CD14-positive monocyte (primary cell): ENCODE measurements around the gene REN. TPM values are rescaled to one million over a fixed set of nuclear protein-coding genes. Genes with fewer than 3 reads are reported as not detected.

Experiments
- DNase-seq, 3 donors: peaks; one replicate each; pipeline ENCODE4 v3.0.0-alpha.2; 2011 to 2022
- H2AFZ ChIP-seq: 2 replicates; pipeline ENCODE4 v1.6.0; 2012; ENCODE audit warnings: mild to moderate bottlenecking, low read depth, low read length, inconsistent platforms; ENCODE audit not compliant: insufficient read depth, poor library complexity, severe bottlenecking
- H3K27ac ChIP-seq, 2 donors: 1 replicate in 1 of 2; 2 replicates in 1 of 2; pipeline ENCODE4 v1.5.1; 2012 to 2013; ENCODE audit warnings: low read length in 2 of 2, control low read depth in 1 of 2, inconsistent platforms in 1 of 2, low read depth in 1 of 2, mild to moderate bottlenecking in 1 of 2
- H3K27me3 ChIP-seq, 2 donors: one replicate each; pipeline versions ENCODE4 v1.6.0 to v1.6.1; 2011 to 2013; ENCODE audit warnings: low read length in 2 of 2; ENCODE audit not compliant: control insufficient read depth in 2 of 2, insufficient read depth in 2 of 2
- H3K36me3 ChIP-seq, 2 donors: replicated peaks in 1 of 2; 1 replicate in 1 of 2; 2 replicates in 1 of 2; pipeline versions ENCODE4 v1.5.1 to v1.6.1; 2012 to 2013; ENCODE audit warnings: low read length in 2 of 2, control low read depth in 1 of 2, inconsistent platforms in 1 of 2, mild to moderate bottlenecking in 1 of 2; ENCODE audit not compliant: insufficient read depth in 2 of 2, control insufficient read depth in 1 of 2
- H3K4me1 ChIP-seq, 2 donors: 1 replicate in 1 of 2; 2 replicates in 1 of 2; pipeline versions ENCODE4 v1.5.1 to v1.6.1; 2012 to 2013; ENCODE audit warnings: low read length in 2 of 2, control low read depth in 1 of 2, inconsistent platforms in 1 of 2, mild to moderate bottlenecking in 1 of 2, moderate library complexity in 1 of 2; ENCODE audit not compliant: insufficient read depth in 2 of 2, control insufficient read depth in 1 of 2
- H3K4me2 ChIP-seq: replicated peaks from 2 replicates; pipeline ENCODE3; 2012; ENCODE audit warnings: low read length, moderate library complexity, mild to moderate bottlenecking; ENCODE audit not compliant: poor library complexity, severe bottlenecking; ENCODE audit errors: extremely low read depth
- H3K4me3 ChIP-seq, 3 experiments: fragments of 200-600 bp in 1 of 3; sonication (generic) in 1 of 3; replicated peaks in 1 of 3; 1 replicate in 2 of 3; 2 replicates in 1 of 3; pipeline ENCODE4 v1.5.1; 2011 to 2013; ENCODE audit warnings: low read length in 3 of 3, mild to moderate bottlenecking in 3 of 3, control low read depth in 2 of 3, low read depth in 2 of 3, inconsistent platforms in 1 of 3, moderate library complexity in 1 of 3
- H3K79me2 ChIP-seq: 2 replicates; pipeline ENCODE4 v1.6.0; 2012; ENCODE audit warnings: mild to moderate bottlenecking, control low read depth, inconsistent platforms, low read length, moderate library complexity; ENCODE audit not compliant: insufficient read depth
- H3K9ac ChIP-seq: 2 replicates; pipeline ENCODE4 v1.6.0; 2017; ENCODE audit warnings: low read length, mild to moderate bottlenecking; ENCODE audit not compliant: insufficient read depth, poor library complexity, severe bottlenecking
- H3K9me3 ChIP-seq, 2 donors: replicated peaks in 1 of 2; 1 replicate in 1 of 2; 2 replicates in 1 of 2; pipeline versions ENCODE4 v1.5.1 to v1.6.1; 2012 to 2013; ENCODE audit warnings: low read length in 2 of 2, control low read depth in 1 of 2; ENCODE audit not compliant: control insufficient read depth in 1 of 2, insufficient read depth in 1 of 2
- H4K20me1 ChIP-seq: 2 replicates; pipeline ENCODE4 v1.6.0; 2012; ENCODE audit warnings: mild to moderate bottlenecking, low read length, control low read depth, moderate library complexity; ENCODE audit not compliant: insufficient read depth
- H3K27ac Mint-ChIP-seq, 7 donors: one replicate each; pipeline ENCODE4 v1.8.0; 2020; ENCODE audit warnings: mild to moderate bottlenecking in 7 of 7, mixed read lengths in 7 of 7, moderate library complexity in 6 of 7, inconsistent platforms in 2 of 7
- H3K27me3 Mint-ChIP-seq, 3 donors: one replicate each; pipeline ENCODE4 v1.8.0; 2021 to 2022; ENCODE audit warnings: low read depth in 3 of 3, mild to moderate bottlenecking in 3 of 3, mixed read lengths in 3 of 3, moderate library complexity in 3 of 3, inconsistent platforms in 1 of 3
- H3K36me3 Mint-ChIP-seq, 2 donors: one replicate each; pipeline ENCODE4 v1.8.0; 2020; ENCODE audit warnings: mixed read lengths in 2 of 2, inconsistent platforms in 1 of 2, mild to moderate bottlenecking in 1 of 2
- H3K4me1 Mint-ChIP-seq: one replicate; pipeline ENCODE4 v1.8.0; 2020; ENCODE audit warnings: mild to moderate bottlenecking, mixed read lengths
- H3K4me3 Mint-ChIP-seq, 2 donors: one replicate each; pipeline ENCODE4 v1.8.0; 2020; ENCODE audit warnings: mild to moderate bottlenecking in 2 of 2, mixed read lengths in 2 of 2, moderate library complexity in 1 of 2
- H3K9me3 Mint-ChIP-seq, 7 donors: one replicate each; pipeline ENCODE4 v1.8.0; 2020 to 2022; ENCODE audit warnings: mixed read lengths in 7 of 7, mild to moderate bottlenecking in 6 of 7, moderate library complexity in 6 of 7, inconsistent platforms in 2 of 7
- CTCF ChIP-seq: fragments of 200-600 bp; IDR thresholded peaks from one replicate; pipeline ENCODE4 v1.8.0; 2022; ENCODE audit warnings: antibody characterized with exemption, mild to moderate bottlenecking
- WGBS: methylation state at CpG from one replicate; pipeline ENCODE4 v1.1.5; 2013; ENCODE audit warnings: missing lambda C conversion rate; ENCODE audit not compliant: insufficient coverage; 5-methylcytosine and 5-hydroxymethylcytosine counted together
- intact Hi-C, 2 donors: fragments of 100-400 bp; cut with micrococcal nuclease; formaldehyde crosslinking; loops; one replicate each; pipeline versions ENCODE4 v1.15.0 to v1.15.1; 2023
- polyA plus RNA-seq, 3 donors: library from polyadenylated mRNA; depleted of rRNA in 1 of 3; unstranded in 2 of 3; stranded (reverse) in 1 of 3; fragments of 300-500 nt in 2 of 3; fragments of >200 nt in 1 of 3; fragmentation: Illumina TruSeq in 2 of 3; gene quantifications; 1 replicate in 2 of 3; 2 replicates in 1 of 3; pipeline ENCODE4 v1.2.3, GENCODE V29; 2012 to 2021

REN gene
- polyA plus RNA-seq, 3 donors = not detected

GRCh38 chr1:204121840-204122555 is 44.1 kb downstream of the REN start:
- no peak overlapping the region for H3K4me3 ChIP-seq
- H3K9ac ChIP-seq = no peak overlapping the region
- no peak for TF ChIP-seq CTCF
- no peaks in the 10 kb centered on the region for H4K20me1 ChIP-seq
- 95% methylated on average over 13 of the region's 17 CpGs for whole genome bisulfite sequencing
- no peaks in the 10 kb centered on the region for H3K9me3 Mint-ChIP-seq
- H3K27me3 ChIP-seq = no peaks in the 10 kb centered on the region
- no peaks in the 10 kb centered on the region for H3K4me1 Mint-ChIP-seq
- H3K36me3 Mint-ChIP-seq = no peaks in the 10 kb centered on the region
- H3K27me3 Mint-ChIP-seq = peaks cover 6 to 11% (median 7%) of the 10 kb centered on the region in 3 donors
- no peak overlapping the region for H3K27ac ChIP-seq
- no peak overlapping the region for H3K4me3 Mint-ChIP-seq
- no peaks in the 10 kb centered on the region for H3K36me3 ChIP-seq
- H3K79me2 ChIP-seq = no peaks in the 10 kb centered on the region
- intact Hi-C loops = no loop called here
- DNase-seq = no peak
- H3K27ac Mint-ChIP-seq = no peak overlapping the region
- no peak overlapping the region for H2AFZ ChIP-seq
- H3K4me2 ChIP-seq = no peak overlapping the region
- no peaks in the 10 kb centered on the region for H3K9me3 ChIP-seq
- no peaks in the 10 kb centered on the region for H3K4me1 ChIP-seq

DNA sequence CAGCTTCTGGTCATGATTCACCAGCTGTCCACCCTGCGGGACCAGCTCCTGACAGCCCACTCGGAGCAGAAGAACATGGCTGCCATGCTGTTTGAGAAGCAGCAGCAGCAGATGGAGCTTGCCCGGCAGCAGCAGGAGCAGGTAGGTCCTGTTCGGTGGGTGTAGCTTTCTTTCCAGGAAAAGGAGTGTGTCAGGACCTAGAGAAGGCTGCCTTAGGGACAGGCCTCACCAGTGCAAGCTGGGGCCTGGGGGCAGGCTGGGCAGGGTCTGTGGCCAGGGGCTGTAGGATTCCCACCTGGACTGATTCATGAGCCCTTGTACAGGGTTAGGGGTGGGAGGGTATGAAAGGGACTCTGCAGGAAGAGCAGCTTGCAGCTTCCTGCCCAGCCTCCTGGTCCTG is 49.6 kb downstream of the REN start:
- intact Hi-C loops = no loop called here
- peaks cover 17% of the 10 kb centered on the region for H3K4me1 Mint-ChIP-seq
- Histone ChIP-seq H2AFZ (no peak overlapping the region), H3K36me3 (no peaks in the 10 kb centered on the region), H3K79me2 (no peaks in the 10 kb centered on the region), H3K27me3 (no peaks in the 10 kb centered on the region), H4K20me1 (no peaks in the 10 kb centered on the region), H3K4me3 (no peak overlapping the region), H3K27ac (no peak overlapping the region), H3K4me1 (peaks cover 15 to 17% of the 10 kb centered on the region in 2 donors), H3K9ac (no peak overlapping the region), H3K9me3 (no peaks in the 10 kb centered on the region), H3K4me2 (no peak overlapping the region)
- no peak for TF ChIP-seq CTCF
- peaks cover 0 to 21% (median 17%) of the 10 kb centered on the region in 3 donors for H3K27me3 Mint-ChIP-seq
- no peak overlapping the region for H3K27ac Mint-ChIP-seq
- H3K36me3 Mint-ChIP-seq = no peaks in the 10 kb centered on the region
- no peaks in the 10 kb centered on the region for H3K9me3 Mint-ChIP-seq
- no peak for DNase-seq
- WGBS = 93% methylated on average over 4 of the region's 4 CpGs
- no peak overlapping the region for H3K4me3 Mint-ChIP-seq
